ENCODE measurements around the gene ZFHX2.

Gene ZFHX2

GRCh38 chr14:23487216-23487615 lies 64.3 kb downstream of the ZFHX2 start:
- H3K36me3 ChIP-seq (ENCODE audit: insufficient read depth, low read depth, low read length): no peaks in the 10 kb centered on the region
- no peaks in the 10 kb centered on the region for H3K9me3 ChIP-seq (ENCODE audit: insufficient read depth, low read depth, low read length)

GRCh38 chr14:23486036-23486435 lies 65.5 kb downstream of the ZFHX2 start:
- H3K27ac ChIP-seq (ENCODE audit: low read length): no peak overlapping the region
- peak overlapping the region; percentile 49; the same call in 1 of the 2 replicates for H3K9ac ChIP-seq (ENCODE audit: low read depth, low read length)
- no peaks in the 10 kb centered on the region; the same call in 1 of the 2 replicates for H3K36me3 ChIP-seq (ENCODE audit: insufficient read depth, low read depth, low read length)
- no peak overlapping the region for H3K4me3 ChIP-seq (ENCODE audit: low read length)
- peaks cover 53% of the 10 kb centered on the region for H3K4me1 ChIP-seq (ENCODE audit: insufficient read depth, low read length)
- H3K9me3 ChIP-seq (ENCODE audit: insufficient read depth, low read depth, low read length): no peaks in the 10 kb centered on the region
- H3K27me3 ChIP-seq (ENCODE audit: insufficient read depth, low read length): no peaks in the 10 kb centered on the region

More at GRCh38 chr14:23487216-23487615, 64.3 kb downstream of the ZFHX2 start:
- H3K27me3 ChIP-seq (ENCODE audit: insufficient read depth, low read length): no peaks in the 10 kb centered on the region
- peaks cover 45% of the 10 kb centered on the region for H3K4me1 ChIP-seq (ENCODE audit: insufficient read depth, low read length)
- H3K4me3 ChIP-seq (ENCODE audit: low read length): no peak overlapping the region
- H3K27ac ChIP-seq (ENCODE audit: low read length): no peak overlapping the region
- H3K9ac ChIP-seq (ENCODE audit: low read depth, low read length): no peak overlapping the region

DNA sequence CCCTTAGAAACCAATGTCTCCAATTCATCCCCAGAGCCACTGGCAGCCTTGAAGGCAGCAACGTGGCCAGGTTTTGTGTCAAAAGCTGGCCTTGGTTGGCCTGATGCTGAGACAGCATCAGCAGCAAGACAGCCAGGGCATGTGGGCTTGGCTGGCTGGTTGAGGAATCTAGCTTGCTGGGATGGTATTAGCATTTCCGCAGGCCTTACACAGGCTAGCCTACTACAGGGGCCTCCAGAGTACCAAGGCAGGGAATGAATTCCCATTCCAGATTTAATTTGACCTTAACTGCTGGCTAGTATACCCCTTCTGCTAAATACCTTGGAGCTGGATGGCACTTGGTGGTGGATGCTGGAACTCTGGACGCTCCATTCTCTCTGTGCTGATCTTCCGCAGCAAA lies 66.2 kb downstream of the ZFHX2 start:
- H3K4me3 ChIP-seq (ENCODE audit: low read length): no peak overlapping the region
- no peaks in the 10 kb centered on the region for H3K9me3 ChIP-seq (ENCODE audit: insufficient read depth, low read depth, low read length)
- H3K9ac ChIP-seq (ENCODE audit: low read depth, low read length): peak overlapping the region; percentile 29; the same call in 1 of the 2 replicates
- peaks cover 53% of the 10 kb centered on the region for H3K4me1 ChIP-seq (ENCODE audit: insufficient read depth, low read length)
- no peaks in the 10 kb centered on the region for H3K27me3 ChIP-seq (ENCODE audit: insufficient read depth, low read length)
- H3K36me3 ChIP-seq (ENCODE audit: insufficient read depth, low read depth, low read length): no peaks in the 10 kb centered on the region; the same call in 1 of the 2 replicates
- H3K27ac ChIP-seq (ENCODE audit: low read length): no peak overlapping the region

GRCh38 chr14:23483236-23483854 lies 68.2 kb downstream of the ZFHX2 start:
- Histone ChIP-seq H3K27ac (ENCODE audit: low read length) (peak overlapping the region; percentile 84), H3K4me1 (ENCODE audit: insufficient read depth, low read length) (peaks cover 53% of the 10 kb centered on the region), H3K4me3 (ENCODE audit: low read length) (peak overlapping the region; percentile 44; the same call in 1 of the 2 replicates), H3K9ac (ENCODE audit: low read depth, low read length) (peak overlapping the region; percentile 86; the same call in 1 of the 2 replicates), H3K9me3 (ENCODE audit: insufficient read depth, low read depth, low read length) (no peaks in the 10 kb centered on the region), H3K27me3 (ENCODE audit: insufficient read depth, low read length) (no peaks in the 10 kb centered on the region), H3K36me3 (ENCODE audit: insufficient read depth, low read depth, low read length) (peaks cover 9% of the 10 kb centered on the region)

DNA sequence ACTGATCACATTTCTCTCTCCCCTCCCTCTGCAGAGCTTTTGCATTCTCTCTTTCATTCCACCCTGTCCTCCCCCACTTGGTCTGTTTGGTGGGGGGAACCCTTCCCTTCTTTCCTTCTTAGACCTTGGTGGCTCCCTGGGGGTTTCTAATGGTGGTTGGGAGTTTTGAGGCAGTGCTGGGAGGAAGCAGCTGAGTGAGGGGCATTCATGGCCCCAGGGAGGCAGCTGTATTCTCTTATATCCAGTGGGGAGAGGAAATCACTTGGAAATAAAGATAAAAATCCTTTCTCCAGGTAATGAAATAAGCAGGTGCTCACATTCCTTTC lies 68.8 kb downstream of the ZFHX2 start:
- Histone ChIP-seq H3K4me3 (ENCODE audit: low read length) (peak overlapping the region; percentile 44; the same call in 1 of the 2 replicates), H3K27me3 (ENCODE audit: insufficient read depth, low read length) (no peaks in the 10 kb centered on the region), H3K4me1 (ENCODE audit: insufficient read depth, low read length) (peaks cover 53% of the 10 kb centered on the region), H3K27ac (ENCODE audit: low read length) (peak overlapping the region; percentile 84), H3K36me3 (ENCODE audit: insufficient read depth, low read depth, low read length) (peaks cover 14% of the 10 kb centered on the region), H3K9ac (ENCODE audit: low read depth, low read length) (peak overlapping the region; percentile 86; the same call in 1 of the 2 replicates), H3K9me3 (ENCODE audit: insufficient read depth, low read depth, low read length) (no peaks in the 10 kb centered on the region)

DNA sequence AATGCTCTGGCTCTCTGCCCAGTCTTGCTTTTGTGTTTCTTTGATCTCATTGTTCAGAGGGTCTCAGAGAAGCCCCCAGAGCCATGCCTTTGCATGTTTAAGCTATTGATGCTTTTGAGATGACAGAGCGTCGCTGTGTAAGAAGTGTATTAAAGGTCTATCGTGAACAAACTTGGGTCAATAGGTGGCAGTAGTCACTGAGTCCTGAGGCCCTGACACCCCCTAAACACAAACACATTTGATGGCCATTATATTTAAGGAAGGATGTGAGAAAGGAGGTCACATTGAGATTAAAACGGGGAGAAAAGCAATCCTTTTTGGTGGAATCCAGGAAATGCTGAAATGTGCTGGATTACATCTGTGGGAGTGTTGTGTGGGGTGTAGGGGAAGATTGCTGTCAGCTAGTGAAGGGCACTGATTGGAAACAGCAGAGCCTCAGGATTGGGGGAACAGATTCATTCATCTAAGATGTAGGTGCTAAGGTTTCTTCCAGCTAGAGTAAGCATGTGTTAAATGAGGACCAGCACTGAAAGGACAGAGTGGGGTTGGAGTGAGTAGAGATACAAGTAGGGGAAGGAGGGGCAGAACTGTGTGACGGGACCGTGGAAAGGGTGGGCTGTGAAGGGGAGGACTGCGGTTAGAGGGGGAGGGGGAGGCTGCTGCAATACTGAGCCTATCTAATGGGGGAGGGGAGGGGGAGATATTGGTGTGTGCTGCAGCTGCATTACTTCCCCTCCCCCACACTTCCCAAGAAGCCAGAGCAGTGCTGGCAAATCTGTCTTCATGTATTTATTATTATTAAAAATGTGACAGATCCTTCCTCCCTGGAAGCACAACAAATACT lies 69.4 kb downstream of the ZFHX2 start:
- no peaks in the 10 kb centered on the region for H3K9me3 ChIP-seq (ENCODE audit: insufficient read depth, low read depth, low read length)
- H3K9ac ChIP-seq (ENCODE audit: low read depth, low read length): peak overlapping the region; percentile 86; the same call in 1 of the 2 replicates
- H3K27ac ChIP-seq (ENCODE audit: low read length): peak overlapping the region; percentile 84
- peaks cover 53% of the 10 kb centered on the region for H3K4me1 ChIP-seq (ENCODE audit: insufficient read depth, low read length)
- no peaks in the 10 kb centered on the region for H3K27me3 ChIP-seq (ENCODE audit: insufficient read depth, low read length)
- H3K36me3 ChIP-seq (ENCODE audit: insufficient read depth, low read depth, low read length): peaks cover 20% of the 10 kb centered on the region
- peak overlapping the region; percentile 44; the same call in 1 of the 2 replicates for H3K4me3 ChIP-seq (ENCODE audit: low read length)

GRCh38 chr14:23481362-23481970 lies 70.1 kb downstream of the ZFHX2 start:
- Histone ChIP-seq H3K4me3 (ENCODE audit: low read length) (no peak overlapping the region), H3K27me3 (ENCODE audit: insufficient read depth, low read length) (no peaks in the 10 kb centered on the region), H3K9me3 (ENCODE audit: insufficient read depth, low read depth, low read length) (no peaks in the 10 kb centered on the region), H3K36me3 (ENCODE audit: insufficient read depth, low read depth, low read length) (peaks cover 27% of the 10 kb centered on the region), H3K9ac (ENCODE audit: low read depth, low read length) (peak overlapping the region; percentile 86; the same call in 1 of the 2 replicates), H3K27ac (ENCODE audit: low read length) (no peak overlapping the region), H3K4me1 (ENCODE audit: insufficient read depth, low read length) (peaks cover 47% of the 10 kb centered on the region)

- peaks cover 58% of the 10 kb centered on the region for H3K36me3 ChIP-seq (ENCODE audit: insufficient read depth, low read depth, low read length)
- no peak overlapping the region for H3K4me3 ChIP-seq (ENCODE audit: low read length)
- H3K27ac ChIP-seq (ENCODE audit: low read length): no peak overlapping the region
- no peak overlapping the region for H3K9ac ChIP-seq (ENCODE audit: low read depth, low read length)
- H3K9me3 ChIP-seq (ENCODE audit: insufficient read depth, low read depth, low read length): no peaks in the 10 kb centered on the region
- no peaks in the 10 kb centered on the region for H3K27me3 ChIP-seq (ENCODE audit: insufficient read depth, low read length)
- H3K4me1 ChIP-seq (ENCODE audit: insufficient read depth, low read length): peaks cover 18% of the 10 kb centered on the region
Observed at GRCh38 chr14:23478109-23478759, 73.3 kb downstream of the ZFHX2 start.

- Histone ChIP-seq H3K4me1 (ENCODE audit: insufficient read depth, low read length) (no peaks in the 10 kb centered on the region), H3K9ac (ENCODE audit: low read depth, low read length) (no peak overlapping the region), H3K9me3 (ENCODE audit: insufficient read depth, low read depth, low read length) (no peaks in the 10 kb centered on the region), H3K36me3 (ENCODE audit: insufficient read depth, low read depth, low read length) (peaks cover 51% of the 10 kb centered on the region), H3K27ac (ENCODE audit: low read length) (no peak overlapping the region), H3K27me3 (ENCODE audit: insufficient read depth, low read length) (no peaks in the 10 kb centered on the region), H3K4me3 (ENCODE audit: low read length) (peak overlapping the region; percentile 91; the same call in 1 of the 2 replicates)
Observed at GRCh38 chr14:23470947-23471346, 80.6 kb downstream of the ZFHX2 start.
